OCI-LY1 (cell line): ENCODE data around the gene TCF7.

ENCODE experiments used
- CTCF ChIP-seq: fragments of 200-600 bp; sonication (generic), shearing (Covaris generic); IDR thresholded peaks from 2 replicates; pipeline ENCODE4 v1.5.1; 2017; ENCODE audit warnings: mild to moderate bottlenecking, antibody characterized with exemption, low read length, moderate library complexity, mixed read lengths
- EZH2 ChIP-seq: fragments of 200-600 bp; sonication (generic), shearing (Covaris generic); IDR thresholded peaks from 2 replicates; pipeline ENCODE4 v1.8.0; 2017; ENCODE audit warnings: borderline replicate concordance, mixed run types, mild to moderate bottlenecking, antibody characterized with exemption, low read length, moderate library complexity, mixed read lengths

- TF ChIP-seq CTCF: no peak
- TF ChIP-seq EZH2: no peak
Observed at GRCh38 chr5:134120386-134121138, 6.1 kb downstream of the TCF7 start.
